Endothelial cell of umbilical vein (primary cell): Measurements from ENCODE around the gene KRTAP10-11. TPM values are rescaled to one million over a fixed set of nuclear protein-coding genes. Genes with fewer than 3 reads are reported as not detected.

Experiments
- BruUV-seq: library from RNA; stranded (reverse); fragments of 400-500 nt; replicated peaks from 2 replicates; lab custom pipeline; 2021; lab: Mats Ljungman, UMichigan
- CTCF ChIA-PET: fragments of 300-600, 350-600 bp; sonication (Branson Sonifier 250); formaldehyde crosslinking; loops from one replicate; lab custom pipeline; 2021; ENCODE audit warnings: antibody characterized with exemption, inconsistent platforms; lab: Charles Lee
- POLR2A ChIA-PET: fragments of 300-600, 350-600 bp; sonication (Branson Sonifier 250); formaldehyde crosslinking; loops from one replicate; lab custom pipeline; 2021; ENCODE audit warnings: antibody characterized with exemption, inconsistent platforms; lab: Charles Lee
- DNase-seq: peaks from one replicate; pipeline ENCODE4 v3.0.0-alpha.2; 2011; ENCODE audit warnings: low read depth, low spot score
- FAIRE-seq: peaks from 2 replicates; lab custom pipeline; 2011; peaks lifted over from hg19 to GRCh38; lab: Jason Lieb, UNC
- H2AFZ ChIP-seq: 2 replicates; pipeline ENCODE4 v1.6.0; 2012; ENCODE audit warnings: low read depth, low read length, control low read depth, inconsistent platforms
- H3K27ac ChIP-seq: 2 replicates; pipeline ENCODE4 v1.5.1; 2011; ENCODE audit warnings: low read depth, mild to moderate bottlenecking, control low read depth, low read length, moderate library complexity; ENCODE audit not compliant: insufficient read depth
- H3K27me3 ChIP-seq, 2 experiments: 2 replicates each; pipeline versions ENCODE4 v1.6.0 to v1.6.1; 2011; ENCODE audit warnings: low read length in 2 of 2, mixed read lengths in 1 of 2; ENCODE audit not compliant: control insufficient read depth in 2 of 2, insufficient read depth in 2 of 2
- H3K36me3 ChIP-seq, 2 experiments: 2 replicates in 1 of 2; 3 replicates in 1 of 2; pipeline ENCODE4 v1.5.1; 2011; ENCODE audit warnings: low read length in 2 of 2, mild to moderate bottlenecking in 1 of 2, moderate library complexity in 1 of 2; ENCODE audit not compliant: control insufficient read depth in 2 of 2, insufficient read depth in 2 of 2; ENCODE audit errors: extremely low read depth in 1 of 2
- H3K4me1 ChIP-seq: 3 replicates; pipeline ENCODE4 v1.5.1; 2011; ENCODE audit warnings: mild to moderate bottlenecking, low read length; ENCODE audit not compliant: control insufficient read depth, insufficient read depth; ENCODE audit errors: extremely low read depth
- H3K4me2 ChIP-seq: 2 replicates; pipeline ENCODE4 v1.6.1; 2011; ENCODE audit warnings: low read length, control low read depth, mixed read lengths; ENCODE audit not compliant: insufficient read depth
- H3K4me3 ChIP-seq, 3 experiments: fragments of 200-600 bp in 1 of 3; sonication (generic), shearing (Covaris generic) in 1 of 3; replicated peaks in 1 of 3; 2 replicates each; pipeline ENCODE4 v1.5.1; 2011 to 2016; ENCODE audit warnings: control low read depth in 3 of 3, low read length in 3 of 3, mild to moderate bottlenecking in 2 of 3, inconsistent platforms in 1 of 3, low read depth in 1 of 3, moderate library complexity in 1 of 3; ENCODE audit not compliant: insufficient read depth in 1 of 3
- H3K79me2 ChIP-seq: 2 replicates; pipeline ENCODE4 v1.6.0; 2012; ENCODE audit warnings: low read length, inconsistent platforms; ENCODE audit not compliant: control insufficient read depth, insufficient read depth
- H3K9ac ChIP-seq: replicated peaks from 2 replicates; pipeline ENCODE3; 2011; ENCODE audit warnings: low read length, control low read depth; ENCODE audit not compliant: insufficient read depth; ENCODE audit errors: extremely low read depth
- H3K9me1 ChIP-seq: replicated peaks from 3 replicates; pipeline ENCODE4 v1.6.0; 2011; ENCODE audit warnings: mild to moderate bottlenecking, low read length; ENCODE audit not compliant: control insufficient read depth, insufficient read depth; ENCODE audit errors: extremely low read depth
- H3K9me3 ChIP-seq: replicated peaks from 2 replicates; pipeline ENCODE4 v1.5.1; 2012; ENCODE audit warnings: low read length, inconsistent platforms; ENCODE audit not compliant: control insufficient read depth, insufficient read depth
- H4K20me1 ChIP-seq: replicated peaks from 2 replicates; pipeline ENCODE3; 2011; ENCODE audit warnings: mild to moderate bottlenecking, low read length; ENCODE audit not compliant: control insufficient read depth, insufficient read depth; ENCODE audit errors: extremely low read depth
- CTCF ChIP-seq, 2 donors: IDR thresholded peaks; 1 replicate in 1 of 2; 2 replicates in 1 of 2; pipeline ENCODE4 v1.5.1; 2011; ENCODE audit warnings: low read length in 2 of 2, mild to moderate bottlenecking in 2 of 2, moderate library complexity in 2 of 2, control low read depth in 1 of 2, inconsistent platforms in 1 of 2, low read depth in 1 of 2; ENCODE audit not compliant: insufficient read depth in 1 of 2; ENCODE audit errors: extremely low read depth in 1 of 2
- EZH2 ChIP-seq: IDR thresholded peaks from 2 replicates; pipeline ENCODE4 v1.6.1; 2012; ENCODE audit warnings: borderline replicate concordance, low read depth, mild to moderate bottlenecking, moderate library complexity, low read length, inconsistent platforms; ENCODE audit not compliant: severe bottlenecking
- FOS ChIP-seq: IDR thresholded peaks from 2 replicates; pipeline ENCODE4 v1.6.1; 2011; ENCODE audit warnings: mild to moderate bottlenecking, low read length, moderate library complexity, borderline replicate concordance; ENCODE audit not compliant: insufficient read depth
- GATA2 ChIP-seq: IDR thresholded peaks from 2 replicates; pipeline ENCODE4 v1.7.0; 2011; ENCODE audit warnings: low read depth, mild to moderate bottlenecking, moderate library complexity, mixed read lengths, low read length; ENCODE audit not compliant: insufficient read length, insufficient read depth
- JUN ChIP-seq: IDR thresholded peaks from 2 replicates; pipeline ENCODE4 v1.6.1; 2011; ENCODE audit warnings: borderline replicate concordance, low read depth; ENCODE audit not compliant: insufficient read length, insufficient read depth
- MAX ChIP-seq: IDR thresholded peaks from 2 replicates; pipeline ENCODE4 v1.6.1; 2011; ENCODE audit not compliant: insufficient read depth, insufficient read length
- MYC ChIP-seq: IDR thresholded peaks from one replicate; pipeline ENCODE4 v1.6.1; 2011; ENCODE audit warnings: mild to moderate bottlenecking, low read depth, low read length
- POLR2A ChIP-seq: IDR thresholded peaks from 2 replicates; pipeline ENCODE4 v1.6.1; 2012; ENCODE audit warnings: low read depth, mild to moderate bottlenecking, control low read depth, low read length
- POLR2AphosphoS5 ChIP-seq: IDR thresholded peaks from 2 replicates; pipeline ENCODE4 v1.6.1; 2012; ENCODE audit warnings: low read depth, mild to moderate bottlenecking, control low read depth, low read length, moderate library complexity; ENCODE audit not compliant: insufficient read depth
- dilution Hi-C: fragments of 300-500 bp; cut with MboI; formaldehyde crosslinking; loops from one replicate; pipeline ENCODE4 v1.15.0; 2019; ENCODE audit warnings: low sequenced_read_pairs; ENCODE audit not compliant: extremely low pct_ligation_motif_present
- intact Hi-C: fragments of 100-400 bp; cut with micrococcal nuclease; formaldehyde crosslinking; loops from one replicate; pipeline ENCODE4 v1.10.0; 2022
- polyA plus RNA-seq, 4 experiments: library from polyadenylated mRNA; depleted of rRNA in 3 of 4; stranded (reverse) in 3 of 4; unstranded in 1 of 4; fragments of >200 nt; gene quantifications; 2 replicates each; pipeline versions ENCODE4 v1.2.1 to v1.2.3, GENCODE V29; 2011 to 2012; ENCODE audit warnings: missing spikeins in 1 of 4
- total RNA-seq: library from RNA; stranded (reverse); gene quantifications from 2 replicates; pipeline ENCODE4 v1.2.3, GENCODE V29; 2021

Gene KRTAP10-11
- total and polyA plus RNA-seq, 2 donors (not counting 3 experiments of a cell fraction or from before 2014, with no cell fraction given) = not detected

GRCh38 chr21:44623575-44623974 is 22.6 kb upstream of the KRTAP10-11 start:
- Histone ChIP-seq H2AFZ (no peak overlapping the region), H3K9me3 (no peaks in the 10 kb centered on the region), H3K9me1 (no peaks in the 10 kb centered on the region), H3K36me3 (no peaks in the 10 kb centered on the region), H3K9ac (no peak overlapping the region), H4K20me1 (no peaks in the 10 kb centered on the region), H3K27ac (no peak overlapping the region), H3K79me2 (no peaks in the 10 kb centered on the region), H3K4me2 (no peak overlapping the region), H3K4me3 (no peak overlapping the region), H3K4me1 (no peaks in the 10 kb centered on the region), H3K27me3 (no peaks in the 10 kb centered on the region)
- no peak for TF ChIP-seq MYC
- TF ChIP-seq MAX = no peak
- no peak for TF ChIP-seq POLR2AphosphoS5
- no peak for TF ChIP-seq JUN
- no peak for TF ChIP-seq GATA2
- intact Hi-C loops (no loop called here), dilution Hi-C loops (no loop called here)
- no peak for DNase-seq
- ChIA-PET CTCF (no interaction called here), POLR2A (no interaction called here)
- no TSS peak for BruUV-seq
- FAIRE-seq = no peak

GRCh38 chr21:44625756-44626155 is 20.5 kb upstream of the KRTAP10-11 start:
- ChIA-PET POLR2A (no interaction called here), CTCF (no interaction called here)
- Histone ChIP-seq H3K4me2 (no peak overlapping the region), H3K4me1 (no peaks in the 10 kb centered on the region), H3K9me1 (no peaks in the 10 kb centered on the region), H3K36me3 (no peaks in the 10 kb centered on the region), H4K20me1 (no peaks in the 10 kb centered on the region), H3K27ac (no peak overlapping the region), H3K79me2 (no peaks in the 10 kb centered on the region), H3K4me3 (no peak overlapping the region), H3K9me3 (no peaks in the 10 kb centered on the region), H2AFZ (no peak overlapping the region), H3K27me3 (no peaks in the 10 kb centered on the region), H3K9ac (no peak overlapping the region)
- FAIRE-seq = no peak
- BruUV-seq = no TSS peak
- intact Hi-C loops = no loop called here
- dilution Hi-C loops = no loop called here
- no peak for DNase-seq
- TF ChIP-seq FOS (no peak), EZH2 (no peak), MAX (no peak), POLR2AphosphoS5 (no peak), JUN (no peak), CTCF (IDR thresholded peaks at IDR 0.05; ENCODE audit: extremely low read depth in 1 of 2, insufficient read depth in 1 of 2, low read depth in 1 of 2, low read length in 2 of 2) (no peak), POLR2A (no peak), GATA2 (no peak), MYC (no peak)
